ENCODE results near the gene CENPU. TPM values are rescaled to one million over a fixed set of nuclear protein-coding genes. Genes with fewer than 3 reads are reported as not detected.
A peak's percentile ranks its signal among the peaks of the same experiment; 100 is the strongest.

Gene CENPU
- total and polyA plus RNA-seq, 2 of the 13 experiments (the other 11 are each of a cell fraction or from before 2014, with no cell fraction given): 11.7 to 35.8 TPM

DNA sequence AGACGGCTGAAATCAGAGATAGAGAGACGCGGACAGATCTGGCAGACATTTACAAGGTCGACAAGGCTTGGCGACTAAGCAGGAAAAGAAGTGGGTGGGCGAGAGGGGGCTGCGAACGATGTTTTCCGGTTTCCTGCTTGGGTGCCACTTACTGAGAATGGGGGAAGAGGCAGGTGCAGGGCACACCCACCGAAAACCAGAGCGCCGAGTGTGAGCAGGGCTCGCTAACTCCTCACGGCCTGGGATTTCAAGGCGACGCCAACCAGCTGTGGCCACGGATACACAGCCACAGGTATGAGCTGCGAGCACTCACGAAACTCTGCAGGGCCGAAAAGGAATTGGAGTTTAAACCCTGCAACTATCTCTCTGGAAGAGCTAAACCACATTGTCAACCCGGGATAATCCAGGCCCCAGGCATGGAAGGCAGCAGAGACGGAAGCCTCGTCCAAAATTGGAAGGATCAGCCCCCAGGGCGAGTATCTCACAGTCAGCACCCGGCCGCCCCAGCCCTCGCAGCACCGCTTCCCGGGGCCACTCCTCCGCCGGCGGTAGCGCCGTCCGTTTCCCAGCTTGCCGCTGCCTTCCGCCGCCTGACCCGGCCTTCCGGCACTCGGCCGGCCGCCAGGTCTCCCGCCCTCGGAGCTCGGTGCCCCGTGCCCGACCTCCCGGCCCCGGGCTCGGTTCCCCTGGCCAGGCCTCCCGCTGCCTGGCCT is 85.4 kb downstream of the CENPU start:
- Histone ChIP-seq H3K36me3 (replicated peaks in 1 of 2; ENCODE audit: control insufficient read depth in 1 of 2, insufficient read depth in 2 of 2, low read length in 2 of 2) (no peaks in the 10 kb centered on the region), H3K4me2 (ENCODE audit: low read depth, low read length) (peak overlapping the region; percentile 94), H3K9me3 (ENCODE audit: low read length) (no peaks in the 10 kb centered on the region), H3K9ac (ENCODE audit: insufficient read depth, low read depth, low read length) (peak overlapping the region; percentile 89), H2AFZ (ENCODE audit: low read length) (no peak overlapping the region), H3K27ac (ENCODE audit: extremely low read length, insufficient read depth, low read length) (peak overlapping the region; percentile 88), H3K27me3 (ENCODE audit: control insufficient read depth in 1 of 2, insufficient read depth in 2 of 2, low read length in 2 of 2) (no peaks in the 10 kb centered on the region; a peak in 1 of 5 replicates), H4K20me1 (ENCODE audit: insufficient read depth, low read length) (peaks cover 10% of the 10 kb centered on the region; the same call in 1 of the 2 replicates), H3K4me1 (ENCODE audit: insufficient read depth, low read length) (peaks cover 56% of the 10 kb centered on the region), H3K79me2 (ENCODE audit: insufficient read depth, low read length) (peaks cover 60% of the 10 kb centered on the region), H3K4me3 (replicated peaks in 1 of 3; ENCODE audit: insufficient read depth in 1 of 3, low read depth in 2 of 3, low read length in 3 of 3) (peak overlapping the region; percentile 84 to 92 (median 86))
- ATAC-seq (peak; percentile 58), FAIRE-seq (no peak), DNase-seq (ENCODE audit: low spot score) (peak; percentile 34)
- intact Hi-C loops (cut with micrococcal nuclease; ENCODE audit: unreplicated experiment) (loop anchor here (2.0 to 10.0 kb wide), 4 partner anchors 22 to 384 kb away; partner anchors contain the start of gene IRF2), in situ Hi-C loops (cut with HindIII; ENCODE audit: extremely low pct_ligation_motif_present, low pct_unique_long_range_greater_than_20kb) (no loop called here)
- CTCF ChIA-PET (ENCODE audit: low intra/inter-chr PET ratio, low total read pairs): no interaction called here
- POLR2A ChIA-PET: interaction anchor here (0.7 to 4.3 kb wide), 13 partner anchors 9 to 249 kb away, joined by 3 to 48 read pairs (median 5); partner anchors contain the start of genes CENPU and IRF2
- no TSS peak for BruUV-seq (replicated peaks)
- WGBS (ENCODE audit: low lambda C conversion rate): under 1% methylated on average over 22 of the region's 52 CpGs
- TF ChIP-seq SRY (CRISPR knock-in tag; IDR thresholded peaks at IDR 0.05): no peak
- TF ChIP-seq, protein P1, sequence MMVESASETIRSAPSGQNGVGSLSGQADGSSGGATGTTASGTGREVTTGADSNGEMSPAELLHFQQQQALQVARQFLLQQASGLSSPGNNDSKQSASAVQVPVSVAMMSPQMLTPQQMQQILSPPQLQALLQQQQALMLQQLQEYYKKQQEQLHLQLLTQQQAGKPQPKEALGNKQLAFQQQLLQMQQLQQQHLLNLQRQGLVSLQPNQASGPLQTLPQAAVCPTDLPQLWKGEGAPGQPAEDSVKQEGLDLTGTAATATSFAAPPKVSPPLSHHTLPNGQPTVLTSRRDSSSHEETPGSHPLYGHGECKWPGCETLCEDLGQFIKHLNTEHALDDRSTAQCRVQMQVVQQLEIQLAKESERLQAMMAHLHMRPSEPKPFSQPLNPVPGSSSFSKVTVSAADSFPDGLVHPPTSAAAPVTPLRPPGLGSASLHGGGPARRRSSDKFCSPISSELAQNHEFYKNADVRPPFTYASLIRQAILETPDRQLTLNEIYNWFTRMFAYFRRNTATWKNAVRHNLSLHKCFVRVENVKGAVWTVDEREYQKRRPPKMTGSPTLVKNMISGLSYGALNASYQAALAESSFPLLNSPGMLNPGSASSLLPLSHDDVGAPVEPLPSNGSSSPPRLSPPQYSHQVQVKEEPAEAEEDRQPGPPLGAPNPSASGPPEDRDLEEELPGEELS (CRISPR knock-in tag; IDR thresholded peaks at IDR 0.05): no peak
- 0 out of 2 replicates have a peak, but pooled peaks have one; percentile 44 for TF ChIP-seq PAX8 (CRISPR knock-in tag; IDR thresholded peaks at IDR 0.05; ENCODE audit: borderline replicate concordance)
- TF ChIP-seq CAMTA2 (CRISPR knock-in tag; IDR thresholded peaks at IDR 0.05; ENCODE audit: borderline replicate concordance): 0 out of 2 replicates have a peak, but pooled peaks have one; percentile 10
- TF ChIP-seq ZMAT3 (CRISPR knock-in tag; conservative IDR thresholded peaks at IDR 0.05): peak; percentile 39
- peak; percentile 65; the same call in 1 of the 2 replicates for TF ChIP-seq NRL (CRISPR knock-in tag; IDR thresholded peaks at IDR 0.05; ENCODE audit: borderline replicate concordance)
- no peak for TF ChIP-seq ZNF143 (CRISPR knock-in tag; IDR thresholded peaks at IDR 0.05)
- TF ChIP-seq SIX1 (CRISPR knock-in tag; IDR thresholded peaks at IDR 0.05; ENCODE audit: borderline replicate concordance): no peak
- TF ChIP-seq ZNF292 (CRISPR knock-in tag; IDR thresholded peaks at IDR 0.05; ENCODE audit: borderline replicate concordance, low read depth): peak; percentile 76; the same call in 1 of the 2 replicates
- TF ChIP-seq RBAK (CRISPR knock-in tag; IDR thresholded peaks at IDR 0.05): no peak
- TF ChIP-seq HNRNPK (IDR thresholded peaks at IDR 0.05; ENCODE audit: low read depth, low read length, poor library complexity, severe bottlenecking): no peak
- TF ChIP-seq MAZ (IDR thresholded peaks at IDR 0.05; ENCODE audit: borderline replicate concordance, low read depth, low read length): no peak
- no peak; the same call in 1 of the 2 replicates for TF ChIP-seq MAZ (CRISPR knock-in tag; IDR thresholded peaks at IDR 0.05; ENCODE audit: low read depth)
- no peak for TF ChIP-seq RFX5 (IDR thresholded peaks at IDR 0.05; ENCODE audit: low read depth, low read length)
- TF ChIP-seq, protein P2, sequence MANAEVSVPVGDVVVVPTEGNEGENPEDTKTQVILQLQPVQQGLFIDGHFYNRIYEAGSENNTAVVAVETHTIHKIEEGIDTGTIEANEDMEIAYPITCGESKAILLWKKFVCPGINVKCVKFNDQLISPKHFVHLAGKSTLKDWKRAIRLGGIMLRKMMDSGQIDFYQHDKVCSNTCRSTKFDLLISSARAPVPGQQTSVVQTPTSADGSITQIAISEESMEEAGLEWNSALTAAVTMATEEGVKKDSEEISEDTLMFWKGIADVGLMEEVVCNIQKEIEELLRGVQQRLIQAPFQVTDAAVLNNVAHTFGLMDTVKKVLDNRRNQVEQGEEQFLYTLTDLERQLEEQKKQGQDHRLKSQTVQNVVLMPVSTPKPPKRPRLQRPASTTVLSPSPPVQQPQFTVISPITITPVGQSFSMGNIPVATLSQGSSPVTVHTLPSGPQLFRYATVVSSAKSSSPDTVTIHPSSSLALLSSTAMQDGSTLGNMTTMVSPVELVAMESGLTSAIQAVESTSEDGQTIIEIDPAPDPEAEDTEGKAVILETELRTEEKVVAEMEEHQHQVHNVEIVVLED (CRISPR knock-in tag; IDR thresholded peaks at IDR 0.05; ENCODE audit: borderline replicate concordance): 0 out of 2 replicates have a peak, but pooled peaks have one; percentile 18
- TF ChIP-seq ZFY (CRISPR knock-in tag; IDR thresholded peaks at IDR 0.05): peak; percentile 83
- TF ChIP-seq, protein P3, sequence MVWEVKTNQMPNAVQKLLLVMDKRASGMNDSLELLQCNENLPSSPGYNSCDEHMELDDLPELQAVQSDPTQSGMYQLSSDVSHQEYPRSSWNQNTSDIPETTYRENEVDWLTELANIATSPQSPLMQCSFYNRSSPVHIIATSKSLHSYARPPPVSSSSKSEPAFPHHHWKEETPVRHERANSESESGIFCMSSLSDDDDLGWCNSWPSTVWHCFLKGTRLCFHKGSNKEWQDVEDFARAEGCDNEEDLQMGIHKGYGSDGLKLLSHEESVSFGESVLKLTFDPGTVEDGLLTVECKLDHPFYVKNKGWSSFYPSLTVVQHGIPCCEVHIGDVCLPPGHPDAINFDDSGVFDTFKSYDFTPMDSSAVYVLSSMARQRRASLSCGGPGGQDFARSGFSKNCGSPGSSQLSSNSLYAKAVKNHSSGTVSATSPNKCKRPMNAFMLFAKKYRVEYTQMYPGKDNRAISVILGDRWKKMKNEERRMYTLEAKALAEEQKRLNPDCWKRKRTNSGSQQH (CRISPR knock-in tag; IDR thresholded peaks at IDR 0.05; ENCODE audit: low read depth): no peak
- TF ChIP-seq ZFX (CRISPR knock-in tag; IDR thresholded peaks at IDR 0.05; ENCODE audit: low read depth): peak; percentile 53
